ELF-1 (cell line): Measurements from ENCODE around the gene PSMD9.
"Not testable (repeated sequence)": the region's sequence is repeated elsewhere in the genome, so short reads cannot be mapped to it uniquely, and the experiment has no call there.

Source experiments
- DNase-seq: peaks from one replicate; pipeline ENCODE4 v3.0.0-alpha.2; 2016; ENCODE audit warnings: low read depth, low spot score

PSMD9 gene

GRCh38 chr12:121921066-121921465, 32.5 kb downstream of the PSMD9 start:
- no peak for DNase-seq

GRCh38 chr12:121925358-121925695, 36.7 kb downstream of the PSMD9 start:
- no peak for DNase-seq

GRCh38 chr12:121926874-121927706, 38.5 kb downstream of the PSMD9 start:
- no peak for DNase-seq

GRCh38 chr12:121927813-121928212, 39.2 kb downstream of the PSMD9 start:
- no peak for DNase-seq

GRCh38 chr12:121929545-121929944, 41.0 kb downstream of the PSMD9 start:
- DNase-seq = not testable (repeated sequence)

GRCh38 chr12:121930862-121931261, 42.3 kb downstream of the PSMD9 start:
- no peak for DNase-seq

- DNase-seq = no peak
Measured at GRCh38 chr12:121932176-121932536, 43.6 kb downstream of the PSMD9 start.

- DNase-seq = no peak
Measured at GRCh38 chr12:121932914-121933521, 44.4 kb downstream of the PSMD9 start.

- DNase-seq = peak; percentile 74
Measured at GRCh38 chr12:121933522-121934308, 45.1 kb downstream of the PSMD9 start.

GRCh38 chr12:121934309-121934664, 45.7 kb downstream of the PSMD9 start:
- no peak for DNase-seq

- DNase-seq = no peak
Measured at GRCh38 chr12:121937654-121938053, 49.1 kb downstream of the PSMD9 start.

GRCh38 chr12:121939186-121939585, 50.6 kb downstream of the PSMD9 start:
- DNase-seq = no peak

GRCh38 chr12:121939992-121940766, 51.6 kb downstream of the PSMD9 start:
- no peak for DNase-seq

GRCh38 chr12:121942145-121942718, 53.6 kb downstream of the PSMD9 start:
- no peak for DNase-seq

GRCh38 chr12:121943926-121944325, 55.3 kb downstream of the PSMD9 start:
- no peak for DNase-seq

- DNase-seq = no peak
Measured at GRCh38 chr12:121946313-121947025, 57.9 kb downstream of the PSMD9 start.

- DNase-seq = peak; percentile 31
Measured at GRCh38 chr12:121947981-121948380, 59.4 kb downstream of the PSMD9 start.

- no peak for DNase-seq
Measured at GRCh38 chr12:121949648-121950397, 61.2 kb downstream of the PSMD9 start.

GRCh38 chr12:121953117-121953692, 64.6 kb downstream of the PSMD9 start:
- DNase-seq = no peak

GRCh38 chr12:121953695-121954094, 65.1 kb downstream of the PSMD9 start:
- no peak for DNase-seq
